GM12801 (cell line): ENCODE measurements around the gene BAZ1B.

Experiments used
- TF ChIP-seq, protein P1 (sequence below): IDR thresholded peaks from one replicate; pipeline ENCODE4 v1.5.1; 2011; ENCODE audit warnings: control low read depth; ENCODE audit not compliant: insufficient read length; ENCODE audit errors: extremely low read depth

BAZ1B gene

GRCh38 chr7:73435471-73436009 is 86.6 kb downstream of the BAZ1B start:
- TF ChIP-seq, protein P1, sequence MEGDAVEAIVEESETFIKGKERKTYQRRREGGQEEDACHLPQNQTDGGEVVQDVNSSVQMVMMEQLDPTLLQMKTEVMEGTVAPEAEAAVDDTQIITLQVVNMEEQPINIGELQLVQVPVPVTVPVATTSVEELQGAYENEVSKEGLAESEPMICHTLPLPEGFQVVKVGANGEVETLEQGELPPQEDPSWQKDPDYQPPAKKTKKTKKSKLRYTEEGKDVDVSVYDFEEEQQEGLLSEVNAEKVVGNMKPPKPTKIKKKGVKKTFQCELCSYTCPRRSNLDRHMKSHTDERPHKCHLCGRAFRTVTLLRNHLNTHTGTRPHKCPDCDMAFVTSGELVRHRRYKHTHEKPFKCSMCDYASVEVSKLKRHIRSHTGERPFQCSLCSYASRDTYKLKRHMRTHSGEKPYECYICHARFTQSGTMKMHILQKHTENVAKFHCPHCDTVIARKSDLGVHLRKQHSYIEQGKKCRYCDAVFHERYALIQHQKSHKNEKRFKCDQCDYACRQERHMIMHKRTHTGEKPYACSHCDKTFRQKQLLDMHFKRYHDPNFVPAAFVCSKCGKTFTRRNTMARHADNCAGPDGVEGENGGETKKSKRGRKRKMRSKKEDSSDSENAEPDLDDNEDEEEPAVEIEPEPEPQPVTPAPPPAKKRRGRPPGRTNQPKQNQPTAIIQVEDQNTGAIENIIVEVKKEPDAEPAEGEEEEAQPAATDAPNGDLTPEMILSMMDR: no peak

GRCh38 chr7:73434701-73435069 is 87.4 kb downstream of the BAZ1B start:
- TF ChIP-seq, protein P1: no peak

GRCh38 chr7:73433924-73434700 is 88.0 kb downstream of the BAZ1B start:
- TF ChIP-seq, protein P1: no peak

DNA sequence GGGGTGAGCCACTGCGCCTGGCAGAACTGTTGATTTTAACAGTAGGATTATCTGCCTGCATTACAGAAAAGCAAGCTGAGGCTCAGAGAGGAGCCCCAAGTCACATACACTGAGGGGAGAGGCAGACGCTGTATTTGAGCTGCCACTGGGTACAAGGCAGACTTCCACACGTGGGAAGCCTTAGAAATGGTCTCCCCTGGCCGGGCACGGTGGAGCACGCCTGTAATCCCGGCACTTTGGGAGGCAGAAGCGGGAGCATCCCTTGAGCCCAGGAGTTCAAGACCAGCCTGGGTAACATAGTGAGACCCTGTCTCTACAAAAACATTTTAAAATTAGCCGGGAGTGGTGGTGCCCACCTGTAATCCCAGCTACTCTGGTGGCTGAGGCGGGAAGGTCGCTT is 89.4 kb downstream of the BAZ1B start:
- TF ChIP-seq, protein P1: no peak

GRCh38 chr7:73431041-73431835 is 90.9 kb downstream of the BAZ1B start:
- TF ChIP-seq, protein P1: no peak

- TF ChIP-seq, protein P1: no peak
Measured at GRCh38 chr7:73429622-73430505, 92.2 kb downstream of the BAZ1B start.
